Central memory CD8-positive, alpha-beta T cell (primary cell): ENCODE results near the gene PIERCE2.
A peak's percentile ranks its signal among the peaks of the same experiment; 100 is the strongest.

ENCODE experiments used
- ATAC-seq: fragments of 150-1000 bp; cut with Tn5 transposase; replicated peaks from 2 replicates; pipeline ENCODE4 v1.10.0; 2022; ENCODE audit warnings: mild to moderate bottlenecking, moderate FRiP score, moderate number of reproducible peaks; ENCODE audit not compliant: poor library complexity, severe bottlenecking; ENCODE audit errors: extremely low read depth
- DNase-seq, 2 donors: peaks; one replicate each; pipeline ENCODE4 v3.0.0; 2021; ENCODE audit warnings: low spot score in 2 of 2
- H3K27ac Mint-ChIP-seq: one replicate; pipeline ENCODE4 v1.8.0; 2022; ENCODE audit warnings: low read depth, mild to moderate bottlenecking, moderate library complexity, mixed read lengths
- H3K27me3 Mint-ChIP-seq: one replicate; pipeline ENCODE4 v1.8.0; 2022; ENCODE audit warnings: mixed read lengths
- H3K36me3 Mint-ChIP-seq: one replicate; pipeline ENCODE4 v1.8.0; 2022; ENCODE audit warnings: mild to moderate bottlenecking, moderate library complexity, mixed read lengths; ENCODE audit not compliant: insufficient read depth
- H3K4me1 Mint-ChIP-seq: one replicate; pipeline ENCODE4 v1.8.0; 2022; ENCODE audit warnings: mixed read lengths
- H3K4me3 Mint-ChIP-seq: one replicate; pipeline ENCODE4 v1.8.0; 2022; ENCODE audit warnings: mild to moderate bottlenecking, moderate library complexity, mixed read lengths
- H3K9me3 Mint-ChIP-seq: one replicate; pipeline ENCODE4 v1.8.0; 2022; ENCODE audit warnings: mixed read lengths

Gene PIERCE2, protein sequence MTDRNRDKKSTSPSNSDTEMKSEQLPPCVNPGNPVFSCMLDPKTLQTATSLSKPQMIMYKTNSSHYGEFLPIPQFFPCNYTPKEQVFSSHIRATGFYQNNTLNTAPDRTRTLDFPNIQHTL

DNA sequence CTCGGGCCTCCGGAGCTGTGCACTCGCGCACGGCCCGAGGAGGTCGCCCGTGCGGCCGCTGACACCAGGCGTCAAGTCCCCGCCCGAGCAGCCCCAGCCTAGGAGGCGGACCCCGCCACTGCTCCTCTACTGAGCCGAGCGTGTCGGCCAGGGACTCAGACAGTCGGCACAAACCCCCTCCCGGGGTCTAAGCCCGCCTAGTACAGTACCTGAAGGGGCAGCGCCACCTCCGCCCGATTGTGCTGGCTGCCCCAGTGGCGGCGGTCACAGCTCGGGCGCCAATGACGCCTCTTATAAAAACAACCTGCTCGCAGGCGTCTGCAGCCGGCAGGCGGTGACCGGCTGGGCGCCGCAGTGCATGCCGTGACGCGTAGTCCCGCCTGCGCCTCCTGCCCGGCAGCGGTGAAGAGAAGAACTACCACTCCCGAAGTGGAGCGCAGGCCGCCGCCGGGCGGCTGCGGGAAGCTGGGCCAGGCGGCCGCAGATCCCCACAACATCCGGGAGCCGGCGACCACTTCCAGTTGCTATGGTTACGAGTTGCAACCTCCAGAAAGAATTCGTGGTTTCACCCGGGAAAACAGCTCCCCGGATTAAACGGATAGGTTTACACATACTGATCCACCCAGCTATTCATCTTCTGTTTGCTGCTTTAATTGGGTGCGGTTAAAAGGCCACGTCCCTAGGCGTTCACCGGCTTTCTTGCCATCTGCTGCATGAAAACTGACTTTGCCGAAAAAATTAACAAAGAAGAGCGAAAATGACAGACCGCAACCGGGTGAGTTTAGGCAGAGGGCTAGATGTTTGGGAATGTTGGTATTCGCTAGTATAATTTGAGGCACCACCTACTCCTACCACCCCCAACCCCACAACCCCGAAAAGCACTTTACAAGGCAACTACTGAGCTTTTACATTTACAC, at the start of gene PIERCE2, which contains the start of gene CCPG1:
TSS of gene PIERCE2 (plus strand) at position 484 of the 917 bp plus-strand sequence. CDS start at position 758, 274 bp downstream.
TSS of gene CCPG1 (minus strand) at position 348 of the 917 bp plus-strand sequence. CDS start 18,935 bp downstream, outside the sequence.
- peak; percentile 89 for ATAC-seq
- no peaks in the 10 kb centered on the region for H3K27me3 Mint-ChIP-seq
- H3K4me3 Mint-ChIP-seq: peak within 1 kb of the TSS; percentile 87
- H3K27ac Mint-ChIP-seq: peak within 1 kb of the TSS; percentile 88
- no peaks in the 10 kb centered on the region for H3K9me3 Mint-ChIP-seq
- H3K4me1 Mint-ChIP-seq: peaks cover 31% of the 10 kb centered on the region
- DNase-seq: peak; percentile 81
- H3K36me3 Mint-ChIP-seq: peaks cover 8% of the 10 kb centered on the region

DNA sequence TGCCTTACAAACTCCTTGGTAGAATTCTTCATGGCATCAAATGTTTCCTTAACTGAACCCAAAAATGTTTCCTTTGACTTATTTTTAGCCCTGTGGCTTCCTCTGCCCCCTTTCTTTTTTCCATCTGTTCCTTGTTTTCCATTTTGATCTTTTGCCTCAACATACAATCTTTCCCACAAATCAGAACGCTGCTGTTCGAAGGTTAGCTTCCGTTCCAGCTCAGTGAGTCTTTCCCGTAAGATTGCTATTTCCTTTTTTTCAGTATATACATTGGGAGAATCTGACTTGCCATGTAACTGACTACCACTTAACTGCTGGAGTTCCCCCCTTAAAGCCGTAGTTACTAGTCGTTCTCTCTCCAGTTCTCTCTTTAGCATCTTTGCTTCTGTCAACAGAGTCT, 48.0 kb upstream of the PIERCE2 start:
- H3K27me3 Mint-ChIP-seq: no peaks in the 10 kb centered on the region
- H3K9me3 Mint-ChIP-seq: no peaks in the 10 kb centered on the region
- H3K4me1 Mint-ChIP-seq: no peaks in the 10 kb centered on the region
- ATAC-seq (no peak), DNase-seq (no peak)
- no peak overlapping the region for H3K4me3 Mint-ChIP-seq
- H3K36me3 Mint-ChIP-seq: peaks cover 36% of the 10 kb centered on the region
- peak overlapping the region; percentile 13 for H3K27ac Mint-ChIP-seq

DNA sequence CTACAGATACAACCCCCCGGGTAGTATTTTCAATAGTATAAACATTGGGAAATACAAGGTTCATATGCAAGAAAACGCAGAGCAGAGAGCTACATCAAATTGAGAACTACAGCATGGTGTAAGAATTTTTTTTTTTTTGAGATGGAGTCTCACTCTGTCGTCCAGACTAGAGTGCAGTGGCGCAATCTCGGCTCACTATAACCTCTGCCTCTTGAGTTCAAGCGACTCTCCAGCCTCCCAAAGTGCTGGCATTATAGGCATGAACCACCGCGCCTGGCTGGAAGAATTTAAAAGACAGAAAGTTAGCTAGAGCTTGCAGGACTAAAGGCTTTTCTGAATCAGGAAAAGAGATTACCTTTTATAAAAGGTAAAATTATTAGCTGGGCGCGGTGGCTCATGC, 47.2 kb upstream of the PIERCE2 start:
- Mint-ChIP-seq H3K36me3 (peaks cover 30% of the 10 kb centered on the region), H3K9me3 (no peaks in the 10 kb centered on the region), H3K4me1 (no peaks in the 10 kb centered on the region), H3K27ac (peak overlapping the region; percentile 13), H3K4me3 (no peak overlapping the region), H3K27me3 (no peaks in the 10 kb centered on the region)
- no peak for ATAC-seq
- DNase-seq: no peak

DNA sequence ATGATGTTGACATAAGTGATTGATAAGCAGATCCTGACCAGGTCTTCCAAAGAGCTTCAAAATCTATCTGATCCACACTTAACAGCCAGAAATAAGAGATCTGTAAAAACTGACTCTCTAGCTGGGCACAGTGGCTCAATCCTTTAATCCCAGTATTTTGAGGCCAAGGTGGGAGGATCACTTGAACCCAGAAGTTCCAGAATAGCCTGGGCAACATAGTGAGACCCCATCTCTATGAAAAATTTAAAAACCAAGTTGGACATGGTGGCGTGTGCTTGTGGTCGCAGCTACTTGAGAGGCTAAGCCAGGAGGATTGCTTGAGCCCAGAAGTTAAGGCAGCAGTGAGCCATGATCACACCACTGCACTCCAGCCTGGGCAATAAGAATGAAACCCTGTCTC, 45.7 kb upstream of the PIERCE2 start:
- H3K9me3 Mint-ChIP-seq: no peaks in the 10 kb centered on the region
- H3K36me3 Mint-ChIP-seq: peaks cover 23% of the 10 kb centered on the region
- no peak overlapping the region for H3K4me3 Mint-ChIP-seq
- DNase-seq (no peak), ATAC-seq (no peak)
- H3K27ac Mint-ChIP-seq: no peak overlapping the region
- no peaks in the 10 kb centered on the region for H3K27me3 Mint-ChIP-seq
- H3K4me1 Mint-ChIP-seq: no peaks in the 10 kb centered on the region

DNA sequence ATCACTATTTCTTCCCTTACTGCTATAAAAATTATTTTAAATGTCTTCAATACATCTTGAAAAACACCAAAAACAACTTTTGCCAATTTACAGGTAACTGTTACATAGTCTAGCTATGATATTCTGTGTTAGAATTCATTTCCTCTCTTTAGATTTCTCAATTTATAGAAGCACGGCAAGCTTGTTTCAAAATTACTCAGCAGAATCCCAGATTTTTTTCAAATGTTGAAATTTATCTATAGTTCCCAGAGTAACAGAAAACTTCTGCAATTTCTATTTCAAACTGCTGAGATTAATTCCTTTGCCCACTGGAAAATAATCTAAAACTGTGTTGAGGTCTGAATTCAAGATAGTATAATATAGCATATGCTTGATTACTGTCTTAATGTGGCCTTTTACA, 41.3 kb upstream of the PIERCE2 start:
- ATAC-seq: no peak
- Mint-ChIP-seq H3K27ac (no peak overlapping the region), H3K27me3 (no peaks in the 10 kb centered on the region), H3K4me3 (no peak overlapping the region), H3K9me3 (no peaks in the 10 kb centered on the region), H3K4me1 (no peaks in the 10 kb centered on the region), H3K36me3 (peaks cover 27% of the 10 kb centered on the region)
- no peak for DNase-seq

DNA sequence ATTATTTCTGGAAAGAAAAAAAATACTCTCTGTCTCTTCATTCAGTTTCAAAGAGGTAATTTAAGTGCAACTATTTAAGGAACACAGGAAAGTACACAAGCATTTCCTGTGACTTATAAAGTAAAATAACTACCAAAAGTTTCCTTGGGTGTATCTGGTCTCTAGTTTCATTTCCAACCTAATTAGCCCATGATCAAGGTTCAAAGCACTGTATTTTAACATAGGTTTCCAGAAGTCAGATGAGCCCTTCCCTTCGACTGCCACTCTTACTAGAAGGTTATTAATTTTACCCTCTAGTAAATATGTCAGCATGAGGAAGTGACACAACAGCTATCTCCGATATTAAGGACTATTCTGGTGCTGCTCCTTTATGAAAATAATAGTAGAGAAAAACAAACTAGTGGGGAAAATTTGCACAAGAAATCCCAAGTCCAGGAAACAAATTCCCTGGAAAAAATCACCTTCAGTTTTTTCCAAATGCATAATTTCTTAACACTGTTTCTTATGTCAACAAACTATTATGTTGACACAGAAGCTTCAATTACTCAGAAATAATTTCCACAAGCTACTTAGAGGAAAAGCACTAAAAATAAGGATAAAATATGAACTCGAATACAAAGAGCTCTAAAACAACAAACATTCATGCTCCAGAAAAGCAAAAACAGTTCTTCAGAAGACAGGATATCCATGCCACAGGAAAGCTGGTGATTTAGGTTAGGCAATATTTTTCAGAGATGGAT, 35.4 kb upstream of the PIERCE2 start:
- Mint-ChIP-seq H3K9me3 (no peaks in the 10 kb centered on the region), H3K4me3 (no peak overlapping the region), H3K36me3 (peaks cover 39% of the 10 kb centered on the region), H3K4me1 (peaks cover 5% of the 10 kb centered on the region), H3K27me3 (no peaks in the 10 kb centered on the region), H3K27ac (no peak overlapping the region)
- no peak for ATAC-seq
- DNase-seq: no peak

DNA sequence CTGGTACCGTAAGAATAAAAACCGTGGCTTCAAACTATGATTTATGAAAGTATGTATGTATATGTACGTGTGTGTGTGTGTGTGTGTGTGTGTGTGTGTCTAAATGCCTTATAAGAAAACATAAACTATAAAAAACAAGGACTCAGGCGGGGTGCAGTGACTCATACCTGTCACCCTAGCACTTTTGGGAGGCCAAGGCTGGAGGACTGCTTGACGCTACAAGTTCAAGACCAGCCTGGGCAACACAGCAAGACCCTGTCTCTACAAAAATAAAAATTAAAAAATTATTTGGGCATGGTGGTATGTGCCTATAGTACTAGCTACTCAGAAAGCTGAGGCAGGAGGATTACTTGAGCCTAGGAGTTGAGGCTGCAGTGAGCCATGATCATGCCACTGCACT, 29.2 kb upstream of the PIERCE2 start:
- Mint-ChIP-seq H3K36me3 (peaks cover 40% of the 10 kb centered on the region), H3K9me3 (no peaks in the 10 kb centered on the region), H3K27me3 (no peaks in the 10 kb centered on the region), H3K4me3 (no peak overlapping the region), H3K4me1 (peaks cover 5% of the 10 kb centered on the region), H3K27ac (no peak overlapping the region)
- no peak for ATAC-seq
- no peak for DNase-seq

DNA sequence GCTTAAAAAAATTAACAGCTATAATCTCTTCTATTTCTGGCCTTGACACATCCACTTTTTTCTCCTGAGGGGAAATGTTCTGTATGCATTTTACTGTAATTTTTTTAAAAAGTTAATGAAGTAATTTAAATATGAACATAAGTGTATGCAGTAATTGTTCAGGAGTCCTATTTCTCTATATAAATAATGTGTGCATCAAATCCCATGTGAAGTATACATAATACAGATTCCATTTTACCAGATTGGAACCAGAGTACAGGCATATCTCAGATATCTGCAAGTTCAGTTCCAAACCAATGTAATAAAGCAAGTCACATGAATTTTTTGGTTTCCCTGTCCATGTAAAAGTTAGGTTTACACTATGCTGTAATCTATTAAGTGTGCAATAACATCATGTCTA, 26.7 kb upstream of the PIERCE2 start:
- Mint-ChIP-seq H3K27ac (no peak overlapping the region), H3K9me3 (no peaks in the 10 kb centered on the region), H3K4me3 (no peak overlapping the region)

DNA sequence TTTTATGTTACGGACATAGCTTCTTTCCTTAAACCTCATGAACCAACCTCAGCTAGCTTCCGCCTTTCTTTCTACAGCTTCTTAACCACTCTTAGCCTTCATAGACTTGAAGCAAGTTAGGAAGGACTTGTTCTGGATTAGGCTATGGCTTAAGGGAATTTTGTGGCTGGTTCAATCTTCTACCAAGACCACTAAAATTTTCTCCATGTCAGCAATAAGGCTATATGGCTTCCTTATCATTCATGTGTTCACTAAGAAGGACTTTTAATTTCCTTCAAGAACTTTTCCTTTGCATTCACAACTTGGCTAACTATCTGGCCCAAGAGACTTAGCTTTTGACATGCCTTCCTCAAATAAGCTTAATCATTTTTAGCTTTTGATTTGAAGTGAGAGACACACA, 24.6 kb upstream of the PIERCE2 start:
- Mint-ChIP-seq H3K36me3 (peaks cover 44% of the 10 kb centered on the region), H3K4me1 (peaks cover 5% of the 10 kb centered on the region), H3K4me3 (no peak overlapping the region), H3K9me3 (no peaks in the 10 kb centered on the region), H3K27ac (no peak overlapping the region), H3K27me3 (no peaks in the 10 kb centered on the region)
- ATAC-seq: no peak
- no peak for DNase-seq

More for the DNA sequence above, 26.7 kb upstream of the PIERCE2 start:
- peaks cover 44% of the 10 kb centered on the region for H3K36me3 Mint-ChIP-seq
- H3K4me1 Mint-ChIP-seq: peaks cover 5% of the 10 kb centered on the region
- DNase-seq: no peak
- H3K27me3 Mint-ChIP-seq: no peaks in the 10 kb centered on the region
- ATAC-seq: no peak

DNA sequence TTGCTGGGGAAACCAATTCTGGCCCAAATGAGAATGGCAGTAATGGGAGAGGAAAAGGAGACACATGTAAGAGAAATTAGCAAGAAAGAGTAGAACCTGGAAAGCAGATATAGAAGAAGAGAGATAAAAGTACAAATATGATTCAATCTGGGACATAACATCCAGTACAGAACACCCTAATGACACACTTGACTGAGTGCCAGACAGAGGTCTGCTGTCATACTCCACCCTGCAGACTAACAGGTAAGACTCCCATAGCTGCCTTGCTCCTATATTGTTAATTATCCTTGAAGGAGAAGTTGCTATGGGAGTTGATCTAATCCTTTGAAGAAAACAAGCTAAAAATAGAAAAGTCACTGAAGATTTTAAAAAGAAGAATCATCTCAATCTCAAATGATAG, 21.3 kb upstream of the PIERCE2 start:
- Mint-ChIP-seq H3K27ac (no peak overlapping the region), H3K36me3 (peaks cover 37% of the 10 kb centered on the region), H3K4me3 (no peak overlapping the region), H3K27me3 (no peaks in the 10 kb centered on the region), H3K4me1 (peaks cover 10% of the 10 kb centered on the region), H3K9me3 (no peaks in the 10 kb centered on the region)
- ATAC-seq (no peak), DNase-seq (no peak)

DNA sequence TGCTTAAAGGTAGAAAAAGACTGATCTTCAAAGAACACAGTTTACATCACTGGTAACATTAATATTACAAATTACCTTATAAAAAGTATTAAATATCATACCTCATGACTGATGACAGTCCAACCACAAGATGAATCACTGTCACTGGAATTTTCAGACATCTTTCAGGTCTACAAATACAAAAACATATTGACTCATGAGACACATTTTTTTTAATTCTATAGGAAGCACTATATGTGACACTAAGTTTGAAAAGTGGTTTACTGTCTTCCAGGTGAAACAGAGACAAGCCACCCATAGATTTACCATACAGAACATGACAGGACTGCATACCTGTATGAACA, 19.1 kb upstream of the PIERCE2 start:
- Mint-ChIP-seq H3K27ac (no peak overlapping the region), H3K9me3 (no peaks in the 10 kb centered on the region), H3K36me3 (peaks cover 28% of the 10 kb centered on the region), H3K4me1 (peaks cover 17% of the 10 kb centered on the region), H3K27me3 (no peaks in the 10 kb centered on the region), H3K4me3 (no peak overlapping the region)
- DNase-seq: no peak
- no peak for ATAC-seq

DNA sequence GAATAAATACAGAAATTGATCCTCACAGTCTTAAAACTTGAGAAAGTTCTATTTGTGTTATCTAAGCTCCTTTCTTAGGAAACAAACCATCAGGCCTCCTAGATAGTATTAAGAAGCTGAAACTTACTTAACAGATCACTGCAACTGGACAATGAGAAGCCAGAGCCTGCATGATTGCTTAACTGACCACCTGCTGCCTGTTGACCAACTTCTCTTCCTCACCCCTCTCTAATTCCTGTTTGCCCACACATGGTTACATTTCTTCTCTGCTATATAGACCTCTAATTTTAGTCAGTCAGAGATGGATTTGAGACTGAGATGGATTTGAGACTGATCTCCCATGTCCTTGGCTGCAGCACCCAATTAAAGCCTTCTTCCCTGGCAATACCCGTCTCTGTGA, 13.6 kb upstream of the PIERCE2 start:
- DNase-seq (no peak), ATAC-seq (no peak)
- Mint-ChIP-seq H3K4me3 (no peak overlapping the region), H3K4me1 (peaks cover 60% of the 10 kb centered on the region), H3K27ac (no peak overlapping the region), H3K9me3 (no peaks in the 10 kb centered on the region), H3K27me3 (no peaks in the 10 kb centered on the region), H3K36me3 (peaks cover 11% of the 10 kb centered on the region)
